ENCODE results near the gene PRSS8.

PRSS8 gene

DNA sequence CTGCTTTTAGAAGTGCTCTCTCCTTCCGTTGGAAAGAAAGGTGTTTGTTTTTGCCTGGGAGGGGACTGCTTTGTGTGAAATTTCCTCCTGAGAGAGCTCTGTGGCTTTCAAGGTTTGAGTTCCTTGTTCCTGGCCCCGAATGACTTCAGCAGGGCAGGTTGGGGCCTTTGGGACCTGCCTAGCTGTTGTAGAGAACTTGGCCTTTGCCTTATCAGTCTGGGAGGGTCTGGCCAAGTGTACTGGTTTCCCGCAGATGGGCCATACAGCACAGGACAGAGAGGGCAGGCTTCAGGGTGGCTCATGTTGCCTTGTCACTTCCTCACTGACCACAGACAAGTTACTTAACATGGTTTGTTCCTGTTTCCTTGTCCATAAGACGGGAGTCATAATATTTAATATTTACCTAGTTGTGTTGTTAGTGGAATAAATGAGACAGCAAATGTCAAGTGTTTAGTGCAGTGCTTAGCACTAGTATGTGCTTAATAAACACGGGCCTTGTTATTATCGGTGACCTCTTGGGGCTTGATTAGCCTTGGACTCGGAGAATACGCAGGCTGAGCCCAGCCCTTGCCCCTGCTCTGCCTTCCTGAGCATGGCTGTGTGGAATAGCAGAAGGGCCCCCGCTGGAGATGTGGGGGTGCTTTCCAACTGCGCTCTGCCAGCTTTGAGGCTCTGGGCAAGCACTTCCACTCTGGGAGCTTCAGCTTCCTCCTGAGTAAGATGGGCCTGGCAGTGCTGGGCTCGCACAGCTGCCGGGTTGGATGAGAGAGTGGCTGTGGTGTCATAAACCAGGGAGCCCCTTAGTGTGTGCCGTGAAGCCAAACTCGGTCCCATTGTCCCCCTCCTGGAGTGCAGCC, 6.6 kb downstream of the PRSS8 start:
- DNase-seq (ENCODE audit: low spot score), result no peak

DNA sequence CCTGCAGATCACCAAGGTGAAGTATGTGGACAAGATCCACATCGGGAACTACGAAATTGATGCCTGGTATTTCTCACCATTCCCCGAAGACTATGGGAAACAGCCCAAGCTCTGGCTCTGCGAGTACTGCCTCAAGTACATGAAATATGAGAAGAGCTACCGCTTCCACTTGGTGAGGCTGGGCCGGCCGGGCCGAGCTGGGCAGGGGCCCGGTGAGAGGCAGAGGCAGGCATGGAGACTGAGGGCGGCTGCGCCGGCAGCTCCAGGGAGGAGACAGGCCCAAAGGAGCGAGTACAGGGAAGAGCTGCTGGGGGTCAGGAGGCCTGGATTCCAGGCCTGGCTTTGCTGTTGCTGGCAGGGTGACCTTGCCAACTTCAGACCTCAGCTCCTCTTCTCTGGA, 8.3 kb downstream of the PRSS8 start:
- no peak for DNase-seq (ENCODE audit: low spot score)

DNA sequence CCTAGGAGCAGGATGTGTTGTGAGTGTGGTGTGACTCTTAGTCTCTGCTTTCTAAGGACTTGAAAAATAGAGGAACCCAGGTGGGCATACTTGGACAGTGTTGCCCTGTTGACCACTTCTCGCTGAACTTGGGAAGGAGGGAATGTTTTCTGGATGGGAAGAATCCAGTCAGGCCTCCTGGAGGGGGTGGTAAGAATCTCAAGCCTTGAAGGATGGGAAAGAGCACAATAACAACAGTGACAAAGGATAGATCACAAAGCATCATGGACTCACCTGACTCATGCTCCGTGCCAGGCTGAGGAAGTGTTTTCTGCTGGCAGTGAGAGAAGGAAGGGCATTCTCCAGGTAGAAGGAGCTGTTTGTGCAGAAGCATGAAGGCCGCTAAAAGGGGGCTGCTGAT, 9.7 kb downstream of the PRSS8 start:
- no peak for DNase-seq (ENCODE audit: low spot score)

DNA sequence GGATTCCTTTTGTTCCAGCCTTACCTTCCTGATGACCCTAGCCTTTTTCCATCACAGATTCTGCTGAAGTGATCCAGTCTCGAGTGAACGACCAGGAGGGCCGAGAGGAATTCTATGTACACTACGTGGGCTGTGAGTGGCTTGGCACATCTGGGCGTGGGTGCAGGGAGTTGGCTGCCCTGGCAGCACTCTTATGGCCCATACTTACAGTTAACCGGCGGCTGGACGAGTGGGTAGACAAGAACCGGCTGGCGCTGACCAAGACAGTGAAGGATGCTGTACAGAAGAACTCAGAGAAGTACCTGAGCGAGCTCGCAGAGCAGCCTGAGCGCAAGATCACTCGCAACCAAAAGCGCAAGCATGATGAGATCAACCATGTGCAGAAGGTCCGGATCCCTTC, 15.4 kb downstream of the PRSS8 start:
- no peak for DNase-seq (ENCODE audit: low spot score)

DNA sequence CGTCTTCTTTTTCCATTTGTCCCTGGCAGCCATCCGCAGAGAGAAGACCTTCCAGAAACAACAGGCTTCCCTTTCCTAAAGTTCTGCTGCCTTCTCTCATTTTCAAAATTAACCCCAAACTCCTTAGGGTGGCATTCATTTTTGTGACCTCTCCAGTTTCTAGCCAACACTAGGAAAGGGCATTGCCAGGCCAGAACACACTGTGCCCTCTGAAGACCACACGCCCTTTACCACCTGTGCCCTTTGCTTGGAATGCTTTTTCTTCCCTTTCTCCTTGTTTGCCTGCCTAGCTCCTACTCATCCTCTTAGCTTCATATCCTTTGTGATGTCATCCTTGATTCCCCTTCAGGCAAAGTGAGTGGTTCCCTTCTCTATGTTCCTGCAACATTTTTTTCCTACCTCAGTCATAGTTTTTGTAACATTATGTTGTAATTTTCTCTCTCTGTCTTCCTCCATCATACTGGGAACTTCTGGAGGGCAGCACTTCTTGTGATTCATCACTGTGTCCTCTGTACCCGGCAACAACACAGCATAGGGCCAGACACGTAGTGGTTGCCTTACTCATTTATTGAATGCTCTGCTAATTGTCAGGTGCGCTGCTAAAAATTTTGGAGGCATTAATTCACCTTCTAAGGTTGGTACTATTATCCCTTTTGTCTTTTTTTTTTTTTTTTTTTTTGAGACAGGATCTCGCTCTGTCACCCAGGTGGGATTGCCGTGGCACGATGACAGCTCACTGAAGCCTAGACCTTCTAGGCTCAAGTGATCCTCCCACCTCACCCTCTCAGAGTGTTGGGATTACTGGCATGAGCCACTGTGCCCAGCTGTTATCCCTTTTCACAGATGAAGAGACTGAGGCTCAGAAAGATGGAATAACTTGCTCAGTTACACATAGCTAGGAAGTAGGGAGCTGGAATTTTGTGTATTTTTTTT, 17.0 kb downstream of the PRSS8 start:
- DNase-seq (ENCODE audit: low spot score), result no peak

DNA sequence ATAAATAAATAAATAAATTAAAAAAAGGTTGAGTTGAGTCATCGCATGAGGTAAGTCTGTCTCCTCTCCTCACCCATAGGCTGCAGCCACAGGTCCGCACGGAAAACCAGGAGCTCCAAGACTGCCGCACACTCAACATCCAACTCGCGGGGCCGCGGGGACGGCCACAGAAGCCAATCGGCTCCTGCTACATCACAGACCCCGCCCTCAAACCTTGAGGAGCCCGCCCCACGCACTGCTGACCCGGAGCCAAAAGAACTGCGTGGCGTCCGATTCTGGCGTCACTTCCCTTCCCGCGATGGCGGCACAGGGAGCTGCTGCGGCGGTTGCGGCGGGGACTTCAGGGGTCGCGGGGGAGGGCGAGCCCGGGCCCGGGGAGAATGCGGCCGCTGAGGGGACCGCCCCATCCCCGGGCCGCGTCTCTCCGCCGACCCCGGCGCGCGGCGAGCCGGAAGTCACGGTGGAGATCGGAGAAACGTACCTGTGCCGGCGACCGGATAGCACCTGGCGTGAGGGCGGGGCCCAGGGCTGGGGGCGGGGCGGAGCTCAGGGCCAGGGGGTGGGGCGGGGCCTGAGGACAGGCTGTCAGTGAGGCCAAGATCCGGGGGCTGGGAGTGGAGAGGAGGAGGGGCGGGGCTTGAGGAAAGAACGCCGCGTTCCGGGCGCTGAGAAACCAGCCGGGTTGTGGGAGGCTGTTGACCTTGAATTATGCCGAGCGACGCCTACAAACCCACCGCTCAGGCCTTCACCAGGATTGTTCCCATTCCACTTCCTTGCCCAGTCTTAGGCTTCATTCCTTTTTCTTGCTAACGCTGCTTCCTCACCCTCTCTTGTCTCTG, 17.9 kb downstream of the PRSS8 start, which contains the start of gene KAT8:
Gene KAT8 (plus strand): TSS at position 281 of the 839 bp plus-strand sequence. CDS start 18 bp downstream, at position 299.
- peak; percentile 96 for DNase-seq (ENCODE audit: low spot score)

DNA sequence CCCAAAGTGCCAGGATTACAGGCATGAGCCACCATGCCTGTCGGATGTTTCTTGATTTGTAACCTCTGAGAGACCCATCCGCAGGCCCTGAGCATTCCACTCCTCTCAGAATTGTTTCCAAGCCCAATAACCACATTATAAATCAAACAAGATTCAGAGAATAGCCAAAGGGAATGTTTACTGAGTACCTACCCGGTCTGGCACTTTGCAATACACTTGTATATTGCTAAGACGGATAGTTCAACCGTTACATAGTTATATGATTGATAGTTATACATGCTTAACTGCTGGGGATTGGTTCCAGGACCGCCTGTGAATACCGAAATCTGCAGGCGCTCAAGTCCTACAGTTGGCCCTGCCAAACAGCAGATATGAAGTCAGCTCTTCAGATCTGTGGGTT, 21.1 kb downstream of the PRSS8 start:
- no peak for DNase-seq (ENCODE audit: low spot score)

DNA sequence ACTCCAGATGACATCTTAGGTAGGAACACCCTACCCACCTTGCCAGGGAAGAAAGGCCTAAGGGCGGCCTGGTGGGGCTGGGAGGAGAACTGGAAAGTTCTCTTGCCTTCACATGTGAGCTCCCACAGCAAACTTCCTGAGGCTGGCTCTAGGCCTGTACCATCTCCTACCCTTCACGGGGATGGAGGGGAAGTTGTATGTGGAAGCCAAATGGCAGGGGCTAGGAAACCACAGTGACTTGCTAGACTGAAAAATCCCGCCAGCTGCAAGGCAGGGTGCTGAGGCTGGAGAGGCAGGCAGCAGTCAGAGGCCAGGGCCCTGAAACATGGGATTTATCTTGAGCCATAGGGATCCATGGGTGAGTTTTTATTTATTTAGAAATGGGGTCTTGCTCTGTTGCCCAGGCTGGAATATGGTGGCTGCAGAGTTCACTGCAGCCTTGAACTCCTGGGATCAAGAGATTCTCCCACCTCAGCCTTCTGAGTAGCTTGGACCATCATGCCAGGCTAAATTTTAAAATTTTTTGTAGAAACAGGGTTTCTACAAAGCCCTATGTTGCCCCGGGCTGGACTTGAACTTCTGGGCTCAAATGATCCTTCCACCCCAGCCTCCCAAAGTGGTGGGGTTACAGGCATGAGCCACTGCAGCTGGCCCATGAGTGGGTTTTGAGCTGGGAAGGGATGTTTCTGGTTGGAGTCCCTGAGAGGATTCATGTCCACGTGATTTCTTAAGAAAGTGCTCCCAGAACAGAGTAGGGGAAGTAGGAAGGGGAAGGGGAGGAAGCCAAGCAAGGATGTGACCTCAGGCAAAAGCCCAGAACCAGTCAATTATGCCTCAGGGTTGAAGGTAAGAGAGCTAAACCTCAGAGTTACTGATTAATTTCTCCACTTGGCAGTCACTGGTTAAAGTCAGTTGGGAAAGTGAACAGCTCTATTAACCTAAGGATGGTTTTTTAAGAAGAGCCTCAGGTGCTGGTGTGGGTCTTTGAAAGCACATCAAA, 22.1 kb downstream of the PRSS8 start:
- DNase-seq (ENCODE audit: low spot score), result no peak

DNA sequence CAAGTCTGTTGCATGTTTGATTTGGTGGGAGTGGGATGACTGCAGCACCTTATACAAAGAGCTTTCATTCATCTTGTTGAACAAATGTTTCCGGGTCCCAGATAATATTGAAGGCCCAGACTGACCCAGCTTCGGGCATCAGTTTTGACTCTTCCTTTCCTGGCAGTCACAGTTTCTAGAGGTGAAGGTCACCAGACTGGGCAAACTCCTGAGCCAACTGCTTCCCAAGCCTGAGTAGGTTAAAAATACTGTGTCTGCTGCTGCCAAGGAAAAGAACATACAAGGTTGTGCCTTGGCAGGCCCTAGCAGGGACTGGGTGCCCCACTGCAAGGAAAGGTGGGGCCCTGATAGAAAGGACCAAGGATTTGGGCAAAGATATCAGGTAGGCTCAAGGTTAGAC, 22.8 kb downstream of the PRSS8 start:
- DNase-seq (ENCODE audit: low spot score), result no peak

DNA sequence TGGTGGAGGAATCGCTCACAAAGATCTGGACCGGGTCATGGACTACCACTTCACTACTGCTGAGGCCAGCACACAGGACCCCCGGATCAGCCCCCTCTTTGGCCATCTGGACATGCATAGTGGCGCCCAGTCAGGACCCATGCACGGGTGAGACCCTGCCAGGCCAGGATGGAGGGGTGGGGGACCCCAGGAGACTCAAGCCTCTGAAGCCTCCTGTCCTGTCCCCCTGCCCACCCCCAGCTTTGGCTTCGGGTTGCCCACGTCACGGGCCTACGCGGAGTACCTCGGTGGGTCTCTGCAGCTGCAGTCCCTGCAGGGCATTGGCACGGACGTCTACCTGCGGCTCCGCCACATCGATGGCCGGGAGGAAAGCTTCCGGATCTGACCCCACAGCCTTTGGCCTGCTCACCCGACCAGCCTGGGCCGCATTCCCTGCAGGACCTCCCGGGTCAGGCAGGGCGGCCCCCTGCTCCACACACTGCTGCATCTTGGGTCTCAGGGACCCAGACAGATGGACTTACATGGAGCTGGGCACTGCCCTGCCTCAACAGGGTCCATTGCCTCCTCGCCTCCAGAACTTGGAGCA, 23.6 kb downstream of the PRSS8 start:
- DNase-seq (ENCODE audit: low spot score), result no peak

DNA sequence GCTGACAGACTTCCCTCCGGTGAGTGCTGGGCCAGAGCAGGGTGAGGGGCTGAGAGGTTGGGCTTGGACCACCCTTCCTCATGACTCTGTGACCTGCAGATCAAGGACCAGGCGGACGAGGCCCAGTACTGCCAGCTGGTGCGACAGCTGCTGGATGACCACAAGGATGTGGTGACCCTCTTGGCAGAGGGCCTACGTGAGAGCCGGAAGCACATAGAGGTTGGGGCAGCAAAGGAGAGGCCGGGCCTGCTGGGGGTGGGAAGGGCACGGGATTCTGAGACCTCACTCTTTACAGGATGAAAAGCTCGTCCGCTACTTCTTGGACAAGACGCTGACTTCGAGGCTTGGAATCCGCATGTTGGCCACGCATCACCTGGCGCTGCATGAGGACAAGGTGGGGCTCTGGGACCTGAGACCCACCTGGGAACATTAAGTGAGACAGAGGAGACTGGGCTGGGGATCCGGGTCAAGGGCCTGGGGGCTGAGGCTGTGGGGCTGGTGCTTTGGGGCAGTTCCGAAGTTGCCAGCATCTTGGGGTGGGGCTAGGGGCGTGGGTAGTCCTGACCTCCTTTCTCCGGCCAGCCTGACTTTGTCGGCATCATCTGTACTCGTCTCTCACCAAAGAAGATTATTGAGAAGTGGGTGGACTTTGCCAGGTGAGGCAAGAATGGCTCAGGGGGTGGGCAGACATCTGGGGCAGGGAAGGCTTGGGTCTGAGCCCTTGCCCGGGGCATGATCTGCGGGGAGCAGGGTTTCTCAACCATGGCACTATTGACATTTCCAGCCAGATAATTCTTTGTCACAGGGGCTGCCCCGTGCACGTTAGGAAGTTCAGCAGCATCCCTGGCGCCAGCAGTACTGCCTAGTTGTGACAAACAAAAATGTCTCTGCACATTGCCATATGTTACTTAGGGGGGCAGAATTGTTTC, 25.2 kb downstream of the PRSS8 start:
- DNase-seq (ENCODE audit: low spot score), result no peak

DNA sequence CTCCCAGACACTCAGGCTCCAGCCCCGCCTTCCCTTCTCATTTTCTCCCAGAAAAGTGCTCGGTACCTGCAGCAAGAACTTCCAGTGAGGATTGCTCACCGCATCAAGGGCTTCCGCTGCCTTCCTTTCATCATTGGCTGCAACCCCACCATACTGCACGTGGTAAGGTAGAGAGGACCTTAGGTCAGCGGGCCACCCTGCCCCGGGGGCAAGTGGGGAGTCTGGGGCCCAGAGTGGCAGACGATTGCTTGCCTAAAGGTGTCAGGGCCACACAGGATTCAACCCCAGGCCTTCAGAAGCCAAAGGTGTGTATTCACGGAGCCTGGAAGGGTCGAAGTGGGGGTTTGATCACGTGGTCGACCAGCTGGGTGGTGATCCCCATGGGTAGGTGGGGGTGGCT, 25.9 kb downstream of the PRSS8 start:
- DNase-seq (ENCODE audit: low spot score), result no peak

DNA sequence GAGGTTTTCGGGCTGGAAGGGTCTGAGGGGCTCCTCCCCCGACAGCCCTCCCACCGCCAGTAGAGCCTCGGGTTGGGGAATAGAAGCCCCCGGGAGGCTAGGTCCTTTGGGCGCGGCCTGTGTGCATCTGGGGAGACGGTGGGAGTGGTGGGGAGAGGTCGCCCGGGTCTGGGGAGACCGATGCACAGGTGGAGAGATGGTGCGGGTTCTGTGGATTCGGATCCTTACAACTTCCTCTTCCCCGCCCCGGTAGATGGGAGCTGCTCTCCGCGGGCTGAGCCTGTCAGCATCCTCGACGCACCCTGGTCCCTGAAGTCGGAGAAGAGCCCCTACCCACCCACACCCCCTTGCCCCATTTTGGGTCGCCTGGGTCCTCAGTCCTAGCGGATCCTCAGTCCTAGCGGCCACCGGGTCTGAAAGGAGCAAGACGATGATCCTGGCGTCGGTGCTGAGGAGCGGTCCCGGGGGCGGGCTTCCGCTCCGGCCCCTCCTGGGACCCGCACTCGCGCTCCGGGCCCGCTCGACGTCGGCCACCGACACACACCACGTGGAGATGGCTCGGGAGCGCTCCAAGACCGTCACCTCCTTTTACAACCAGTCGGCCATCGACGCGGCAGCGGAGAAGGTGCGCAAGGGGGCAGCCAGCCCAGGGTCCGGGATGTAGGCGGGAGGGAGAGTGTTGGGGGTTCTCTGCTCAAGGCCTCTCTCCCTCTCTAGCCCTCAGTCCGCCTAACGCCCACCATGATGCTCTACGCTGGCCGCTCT, 26.6 kb downstream of the PRSS8 start:
- DNase-seq (ENCODE audit: low spot score), result no peak

DNA sequence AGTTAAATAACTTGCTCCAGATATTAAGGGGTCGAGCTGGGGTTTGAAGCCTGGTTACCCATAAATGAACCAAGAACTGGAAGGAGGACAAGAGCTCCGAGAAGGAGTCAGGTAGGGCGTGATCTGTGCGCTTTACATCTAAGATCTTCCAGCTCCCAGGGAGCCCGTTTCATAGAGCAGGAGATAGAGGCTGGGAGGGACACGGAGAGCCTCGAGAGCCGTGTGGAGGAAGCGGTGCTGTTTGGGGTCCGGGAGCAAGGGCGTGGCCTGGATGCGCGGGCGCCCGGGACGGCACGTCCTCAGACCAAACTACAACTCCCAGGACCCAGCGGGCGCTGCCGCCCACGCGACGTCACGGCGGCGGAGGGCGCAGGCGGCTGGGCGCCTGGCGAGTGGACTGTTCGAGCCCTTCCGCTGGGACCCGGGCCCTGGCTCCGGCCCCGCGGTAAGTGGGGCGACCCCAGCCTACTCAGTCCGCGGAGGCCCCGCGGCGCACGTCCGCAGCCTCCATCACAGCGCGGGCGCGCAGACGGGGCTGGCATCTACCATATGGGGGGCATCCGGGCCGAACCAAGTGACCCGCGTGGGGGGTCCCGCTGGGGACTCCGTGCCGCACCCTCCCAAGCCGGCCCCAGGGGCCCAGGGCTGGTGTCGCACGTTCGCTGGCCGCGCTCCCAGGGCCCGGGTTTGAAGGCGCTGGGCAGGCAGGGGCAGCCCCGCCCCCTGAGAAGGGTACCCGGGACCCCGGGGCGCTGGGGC, 27.3 kb downstream of the PRSS8 start, which contains the start of gene BCKDK:
Gene BCKDK (plus strand): TSS at position 352 of the 759 bp plus-strand sequence. CDS start 838 bp downstream, outside the sequence.
- DNase-seq (ENCODE audit: low spot score), result peak; percentile 92

DNA sequence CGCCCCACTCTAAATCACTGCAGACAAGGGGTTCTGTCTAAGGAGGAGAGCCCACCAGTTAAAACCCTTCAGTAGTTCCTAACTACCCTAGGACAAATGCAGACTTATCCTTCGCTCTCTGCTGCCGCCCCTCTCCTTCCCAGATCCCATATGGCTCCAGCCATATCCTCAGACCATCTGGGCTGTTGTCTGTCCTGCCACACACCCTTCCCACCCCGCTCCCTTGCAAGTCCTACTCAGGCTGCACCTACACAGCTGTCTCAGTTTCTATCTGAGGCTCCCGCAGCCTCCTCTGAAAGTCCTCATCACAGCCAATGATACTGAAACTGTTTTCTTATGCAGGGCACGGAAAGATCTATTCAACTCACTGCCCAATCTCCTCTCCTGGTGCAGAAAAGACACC, 28.1 kb downstream of the PRSS8 start:
- peak; percentile 66 for DNase-seq (ENCODE audit: low spot score)

DNA sequence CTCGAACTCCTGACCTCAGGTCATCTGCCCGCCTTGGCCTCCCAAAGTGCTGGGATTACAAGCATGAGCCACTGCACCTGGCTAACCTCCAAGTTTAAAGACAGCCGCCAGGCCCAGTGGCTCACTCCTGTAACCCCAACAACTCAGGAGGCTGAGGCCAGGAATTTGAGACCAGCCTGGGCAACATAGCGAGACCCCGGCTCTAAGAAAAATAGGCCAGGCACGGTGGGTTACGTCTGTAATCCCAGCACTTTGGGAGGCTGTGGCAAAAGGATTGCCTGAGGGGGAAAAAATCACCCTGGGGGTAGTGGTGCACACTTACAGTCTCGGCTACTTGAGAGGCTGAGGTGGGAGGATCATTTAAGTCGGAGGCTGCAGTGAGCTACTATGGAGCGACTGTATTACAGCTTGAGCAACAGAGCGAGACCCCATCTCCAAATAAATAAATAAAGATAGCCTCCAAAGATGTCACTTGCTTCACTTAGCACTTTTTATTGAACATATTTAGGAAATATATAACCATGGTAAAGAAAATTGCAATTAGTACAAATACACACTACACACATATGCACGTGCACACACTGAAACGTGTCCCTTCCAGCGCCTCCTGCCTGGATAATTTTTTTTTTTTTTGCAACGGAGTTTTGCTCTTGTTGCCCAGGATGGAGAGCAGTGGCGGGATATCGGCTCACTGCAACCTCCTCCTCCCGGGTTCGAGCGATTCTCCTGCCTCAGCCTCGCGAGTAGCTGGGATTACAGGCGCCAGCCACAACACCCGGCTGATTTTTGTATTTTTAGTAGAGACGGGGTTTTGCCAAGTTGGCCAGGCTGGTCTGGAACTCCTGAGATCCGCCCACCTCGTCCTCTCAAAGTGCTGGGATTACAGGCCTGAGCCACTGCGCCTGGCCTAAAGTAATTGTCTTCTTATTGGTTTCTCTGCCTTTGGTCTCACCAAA, 28.7 kb downstream of the PRSS8 start:
- no peak for DNase-seq (ENCODE audit: low spot score)
